GM21423 (cell line): ENCODE data around the gene NPFFR2.
"Not testable (repeated sequence)": the region's sequence is repeated elsewhere in the genome, so short reads cannot be mapped to it uniquely, and the experiment has no call there.

Experiments
- ATAC-seq: cut with Tn5 transposase; IDR thresholded peaks from one replicate; pipeline ENCODE4 v1.9.1; 2021; ENCODE audit warnings: mild to moderate bottlenecking, moderate library complexity; ENCODE audit not compliant: unreplicated experiment

Gene NPFFR2

DNA sequence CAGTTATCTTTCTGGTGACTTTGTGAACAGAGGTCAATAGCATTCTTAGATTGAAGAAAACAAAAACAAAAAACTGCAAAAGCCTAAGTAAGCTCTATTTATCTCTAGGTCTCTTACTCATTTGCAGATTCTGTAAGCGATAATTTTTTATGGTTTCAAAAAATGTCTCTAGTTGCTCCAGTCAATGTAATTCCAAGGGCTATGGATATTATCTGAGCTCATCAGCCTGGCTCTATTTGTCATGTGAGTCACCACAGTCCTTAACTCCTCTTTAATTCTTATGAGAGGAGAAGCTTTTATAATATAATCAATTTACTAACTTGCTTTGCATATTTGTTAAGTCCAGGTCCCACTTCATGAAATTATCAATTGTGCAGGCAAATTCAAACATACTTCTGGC is 79.1 kb downstream of the NPFFR2 start:
- ATAC-seq, result no peak

- no peak for ATAC-seq
Measured at GRCh38 chr4:72111863-72112262, 80.1 kb downstream of the NPFFR2 start.

DNA sequence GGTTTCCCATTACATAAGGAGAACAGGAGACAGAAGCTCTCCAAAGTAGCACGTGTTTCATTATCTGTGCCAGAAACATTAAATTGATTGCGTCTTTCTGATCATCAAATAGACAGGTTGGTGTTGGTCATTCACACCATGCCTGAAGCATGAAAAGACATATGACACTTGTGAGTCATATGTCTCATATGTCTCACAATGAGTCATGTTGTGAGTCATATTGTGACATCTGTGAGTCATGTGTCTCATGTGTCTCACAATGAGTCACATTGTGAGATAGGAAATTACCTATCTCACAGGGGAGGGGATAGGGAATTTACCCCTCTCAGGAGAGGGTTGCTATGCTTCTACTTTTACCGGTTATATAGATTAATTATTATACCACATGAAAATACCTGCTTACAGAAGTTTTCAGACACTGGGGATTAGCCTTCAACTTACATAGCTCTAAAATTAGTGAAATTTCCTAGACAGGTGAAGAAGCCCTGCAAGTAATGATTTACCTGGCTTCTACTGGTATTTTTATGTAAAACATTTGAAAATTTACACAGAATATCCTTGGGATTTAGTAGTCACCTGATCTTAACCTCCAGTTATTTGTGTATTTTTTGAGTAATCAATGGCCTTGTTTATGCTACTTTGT is 80.8 kb downstream of the NPFFR2 start:
- ATAC-seq, result peak; percentile 95

DNA sequence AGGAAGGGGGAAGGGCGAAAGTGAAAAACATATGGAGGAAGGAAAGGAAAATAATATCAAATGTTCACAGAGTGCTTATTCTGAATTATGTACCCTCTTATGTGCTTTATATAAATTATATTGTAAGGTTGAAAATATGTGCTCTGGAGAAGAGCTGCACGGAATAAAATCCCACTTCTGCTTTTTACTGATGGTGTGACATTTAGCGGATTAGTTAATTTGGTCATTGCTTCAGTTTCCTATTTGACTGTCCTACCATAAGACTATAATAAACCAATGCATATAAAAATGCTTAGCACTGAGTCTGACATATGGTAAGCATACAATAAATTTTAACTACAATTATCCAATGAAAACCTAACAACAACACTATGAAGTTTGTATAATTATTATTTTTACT is 86.2 kb downstream of the NPFFR2 start:
- ATAC-seq, result no peak

- ATAC-seq, result no peak
Measured at GRCh38 chr4:72119946-72120345, 88.1 kb downstream of the NPFFR2 start.

DNA sequence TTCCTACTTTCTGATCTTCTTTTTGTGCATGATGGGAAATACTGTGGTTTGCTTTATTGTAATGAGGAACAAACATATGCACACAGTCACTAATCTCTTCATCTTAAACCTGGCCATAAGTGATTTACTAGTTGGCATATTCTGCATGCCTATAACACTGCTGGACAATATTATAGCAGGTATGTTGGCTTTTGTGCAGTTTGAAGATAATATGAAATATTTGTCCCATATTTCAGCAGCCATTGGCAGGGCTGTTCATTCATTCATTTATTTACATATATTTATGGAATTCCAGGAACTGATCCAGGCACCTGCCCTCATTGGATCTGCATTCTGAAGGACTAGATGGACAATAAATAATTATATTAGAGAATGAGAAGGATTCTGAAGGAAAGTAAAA is 96.9 kb downstream of the NPFFR2 start:
- ATAC-seq, result no peak

GRCh38 chr4:72136429-72136828 is 104.6 kb downstream of the NPFFR2 start:
- ATAC-seq, result no peak

DNA sequence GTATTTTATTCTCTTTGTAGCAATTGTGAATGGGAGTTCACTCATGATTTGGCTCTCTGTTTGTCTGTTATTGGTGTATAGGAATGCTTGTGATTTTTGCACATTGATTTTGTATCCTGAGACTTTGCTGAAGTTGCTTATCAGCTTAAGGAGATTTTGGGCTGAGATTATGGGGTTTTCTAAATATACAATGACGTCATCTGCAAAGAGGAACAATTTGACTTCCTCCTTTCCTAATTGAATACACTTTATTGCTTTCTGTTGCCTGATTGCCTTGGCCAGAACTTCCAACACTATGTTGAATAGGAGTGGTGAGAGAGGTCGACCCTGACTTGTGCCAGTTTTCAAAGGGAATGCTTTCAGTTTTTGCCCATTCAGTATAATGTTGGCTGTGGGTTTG is 108.2 kb downstream of the NPFFR2 start:
- ATAC-seq, result not testable (repeated sequence)

GRCh38 chr4:72144241-72144640 is 112.4 kb downstream of the NPFFR2 start:
- ATAC-seq, result no peak

DNA sequence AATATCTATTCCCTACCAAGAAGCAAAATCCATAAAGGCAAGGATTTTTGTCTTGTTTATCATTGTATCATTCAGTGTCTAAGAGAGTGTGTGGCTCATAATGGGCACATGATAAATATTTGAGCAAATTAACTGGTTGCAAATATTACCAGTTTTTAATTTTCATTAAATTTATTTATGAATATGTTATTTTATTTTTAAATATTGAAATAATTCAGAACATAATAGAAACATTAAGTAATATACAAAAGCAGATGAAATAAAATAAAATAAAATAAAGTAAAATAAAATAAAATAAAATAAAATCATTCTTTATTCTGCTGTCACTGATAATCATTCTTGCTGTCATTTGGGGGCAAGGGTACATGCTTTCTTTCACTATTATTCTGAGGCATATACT is 120.9 kb downstream of the NPFFR2 start:
- no peak for ATAC-seq

DNA sequence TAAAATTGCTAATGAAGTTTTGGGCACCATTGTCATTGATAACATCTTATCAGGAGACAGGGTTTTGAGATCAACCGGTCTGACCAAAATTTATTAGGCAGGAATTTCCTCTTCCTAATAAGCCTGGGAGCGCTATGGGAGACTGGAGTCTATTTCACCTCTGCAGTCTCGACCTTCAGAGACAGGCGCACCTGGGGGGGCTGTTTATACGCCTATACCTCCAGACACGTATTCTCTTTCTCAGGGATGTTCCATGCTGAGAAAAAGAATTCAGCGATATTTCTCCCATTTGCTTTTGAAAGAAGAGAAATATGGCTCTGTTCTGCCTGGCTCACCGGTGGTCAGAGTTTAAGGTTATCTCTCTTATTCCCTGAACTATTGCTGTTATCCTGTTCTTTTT is 121.8 kb downstream of the NPFFR2 start:
- ATAC-seq, result not testable (repeated sequence)

GRCh38 chr4:72169285-72169684 is 137.5 kb downstream of the NPFFR2 start:
- ATAC-seq, result not testable (repeated sequence)

DNA sequence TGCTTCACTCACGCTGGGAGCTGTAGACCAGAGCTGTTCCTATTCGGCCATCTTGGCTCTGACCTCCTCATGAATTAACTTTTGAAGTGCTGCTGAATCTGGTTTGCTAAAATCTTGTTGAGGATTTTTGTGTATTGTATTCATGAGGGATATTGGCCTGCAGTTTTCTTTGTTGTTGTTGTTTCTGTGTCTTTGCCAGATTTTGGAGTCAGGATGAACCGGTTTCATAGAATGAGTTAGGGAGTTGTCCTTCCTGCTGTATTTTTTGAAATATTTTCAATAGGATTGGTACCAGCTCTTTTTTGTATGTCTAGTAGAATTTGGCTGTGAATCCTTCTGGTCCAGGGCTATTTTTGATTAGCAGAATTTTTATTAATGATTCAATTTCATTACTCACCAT is 138.1 kb downstream of the NPFFR2 start:
- ATAC-seq, result no peak

- no peak for ATAC-seq
Measured at GRCh38 chr4:72171761-72172160, 140.0 kb downstream of the NPFFR2 start.

DNA sequence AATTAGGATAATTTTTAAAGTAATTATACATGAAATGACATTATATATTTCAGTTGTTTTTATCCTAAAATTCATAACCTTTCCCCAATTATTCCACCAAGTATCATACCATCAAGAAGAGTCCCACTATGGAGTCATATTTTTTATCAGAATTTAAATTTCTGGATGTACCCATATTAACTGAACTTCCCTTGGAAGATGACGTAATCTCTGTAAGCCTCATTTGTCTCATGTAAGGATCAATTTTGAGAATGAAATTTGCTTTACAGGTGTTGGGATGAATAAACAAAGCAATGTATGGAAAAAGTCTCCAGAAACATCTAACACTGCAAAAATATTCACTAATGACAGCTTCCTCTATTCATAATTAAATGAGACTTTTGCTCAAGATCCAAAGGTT is 147.5 kb downstream of the NPFFR2 start:
- no peak for ATAC-seq

GRCh38 chr4:72186714-72187113 is 154.9 kb downstream of the NPFFR2 start:
- no peak for ATAC-seq

DNA sequence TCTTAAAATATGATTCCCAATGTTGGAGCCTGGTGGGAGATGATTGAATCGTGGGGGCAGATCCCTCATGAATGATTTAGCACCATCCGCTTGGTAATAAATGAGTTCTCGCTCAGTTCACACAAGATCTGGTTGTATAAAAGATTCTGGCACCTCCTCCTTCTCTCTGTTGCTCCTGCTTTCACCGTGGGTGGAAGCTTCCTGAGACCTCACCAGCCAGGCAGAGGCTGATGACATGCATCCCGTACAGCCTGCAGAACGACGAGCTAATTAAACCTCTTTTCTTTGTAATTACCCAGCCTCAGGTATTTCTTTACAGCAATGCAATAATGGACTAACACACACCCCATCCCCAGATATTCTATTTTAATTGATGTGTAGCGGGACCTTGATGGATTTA is 162.2 kb downstream of the NPFFR2 start:
- no peak for ATAC-seq

GRCh38 chr4:72194453-72194852 is 162.7 kb downstream of the NPFFR2 start:
- ATAC-seq, result no peak
